ENCODE results near the gene GUCA2B. TPM values are rescaled to one million over a fixed set of nuclear protein-coding genes. Genes with fewer than 3 reads are reported as not detected.

Gene GUCA2B
- total RNA-seq, 1 experiment from 2014 or later, result 0.75 TPM

- no peak overlapping the region for H3K27ac Mint-ChIP-seq (ENCODE audit: unreplicated experiment)
- H3K4me3 Mint-ChIP-seq (ENCODE audit: unreplicated experiment), result no peak overlapping the region
- no peaks in the 10 kb centered on the region for H3K36me3 ChIP-seq (ENCODE audit: control insufficient read depth, insufficient read depth, low read length)
- POLR2A ChIA-PET, result no interaction called here
- CTCF ChIA-PET, result no interaction called here
- no peak overlapping the region for H3K4me3 ChIP-seq (ENCODE audit: low read depth, low read length)
- no peaks in the 10 kb centered on the region for H3K4me1 ChIP-seq
- peaks cover 9% of the 10 kb centered on the region for H3K27me3 Mint-ChIP-seq (ENCODE audit: insufficient read depth, unreplicated experiment)
- TF ChIP-seq CTCF (IDR thresholded peaks at IDR 0.05; ENCODE audit: insufficient read depth in 1 of 2, low read depth in 1 of 2, low read length in 1 of 2, severe bottlenecking in 1 of 2, unreplicated experiment in 1 of 2), result no peak
- DNase-seq, result no peak
- intact Hi-C loops (cut with micrococcal nuclease; ENCODE audit: unreplicated experiment), result no loop called here
- no peaks in the 10 kb centered on the region for H3K9me3 Mint-ChIP-seq (ENCODE audit: unreplicated experiment)
- no TSS peak for BruUV-seq (replicated peaks)
- H3K36me3 Mint-ChIP-seq (ENCODE audit: insufficient read depth, unreplicated experiment), result no peaks in the 10 kb centered on the region
- H3K9me3 ChIP-seq, result no peaks in the 10 kb centered on the region
- no peaks in the 10 kb centered on the region for H3K27me3 ChIP-seq (replicated peaks; ENCODE audit: control insufficient read depth, insufficient read depth, low read length)
- no peaks in the 10 kb centered on the region for H3K4me1 Mint-ChIP-seq (ENCODE audit: low read depth, unreplicated experiment)
Observed at GRCh38 chr1:42138586-42138985, 14.6 kb upstream of the GUCA2B start.

- no TSS peak for BruUV-seq (replicated peaks)
- no peaks in the 10 kb centered on the region for H3K4me1 Mint-ChIP-seq (ENCODE audit: low read depth, unreplicated experiment)
- H3K9me3 ChIP-seq, result no peaks in the 10 kb centered on the region
- no peak for DNase-seq
- no peaks in the 10 kb centered on the region for H3K9me3 Mint-ChIP-seq (ENCODE audit: unreplicated experiment)
- ChIA-PET CTCF (no interaction called here), POLR2A (no interaction called here)
- no peak overlapping the region for H3K4me3 ChIP-seq (ENCODE audit: low read depth, low read length)
- no peaks in the 10 kb centered on the region for H3K4me1 ChIP-seq
- H3K27ac Mint-ChIP-seq (ENCODE audit: unreplicated experiment), result no peak overlapping the region
- TF ChIP-seq CTCF (IDR thresholded peaks at IDR 0.05; ENCODE audit: insufficient read depth in 1 of 2, low read depth in 1 of 2, low read length in 1 of 2, severe bottlenecking in 1 of 2, unreplicated experiment in 1 of 2), result no peak
- H3K36me3 Mint-ChIP-seq (ENCODE audit: insufficient read depth, unreplicated experiment), result no peaks in the 10 kb centered on the region
- H3K36me3 ChIP-seq (ENCODE audit: control insufficient read depth, insufficient read depth, low read length), result no peaks in the 10 kb centered on the region
- peaks cover 9% of the 10 kb centered on the region for H3K27me3 Mint-ChIP-seq (ENCODE audit: insufficient read depth, unreplicated experiment)
- no peaks in the 10 kb centered on the region for H3K27me3 ChIP-seq (replicated peaks; ENCODE audit: control insufficient read depth, insufficient read depth, low read length)
- intact Hi-C loops (cut with micrococcal nuclease; ENCODE audit: unreplicated experiment), result no loop called here
- no peak overlapping the region for H3K4me3 Mint-ChIP-seq (ENCODE audit: unreplicated experiment)
Observed at GRCh38 chr1:42139444-42139843, 13.8 kb upstream of the GUCA2B start.

- DNase-seq, result no peak
- TF ChIP-seq CTCF (IDR thresholded peaks at IDR 0.05; ENCODE audit: insufficient read depth in 1 of 2, low read depth in 1 of 2, low read length in 1 of 2, severe bottlenecking in 1 of 2, unreplicated experiment in 1 of 2), result no peak
- no peaks in the 10 kb centered on the region for H3K4me1 ChIP-seq
- no peaks in the 10 kb centered on the region for H3K9me3 ChIP-seq
- H3K36me3 ChIP-seq (ENCODE audit: control insufficient read depth, insufficient read depth, low read length), result no peaks in the 10 kb centered on the region
- BruUV-seq (replicated peaks), result no TSS peak
- Mint-ChIP-seq H3K27me3 (ENCODE audit: insufficient read depth, unreplicated experiment) (peaks cover 9% of the 10 kb centered on the region), H3K27ac (ENCODE audit: unreplicated experiment) (no peak overlapping the region), H3K4me3 (ENCODE audit: unreplicated experiment) (no peak overlapping the region), H3K9me3 (ENCODE audit: unreplicated experiment) (no peaks in the 10 kb centered on the region), H3K4me1 (ENCODE audit: low read depth, unreplicated experiment) (no peaks in the 10 kb centered on the region), H3K36me3 (ENCODE audit: insufficient read depth, unreplicated experiment) (no peaks in the 10 kb centered on the region)
- no peak overlapping the region for H3K4me3 ChIP-seq (ENCODE audit: low read depth, low read length)
- CTCF ChIA-PET, result no interaction called here
- H3K27me3 ChIP-seq (replicated peaks; ENCODE audit: control insufficient read depth, insufficient read depth, low read length), result no peaks in the 10 kb centered on the region
- POLR2A ChIA-PET, result no interaction called here
- intact Hi-C loops (cut with micrococcal nuclease; ENCODE audit: unreplicated experiment), result no loop called here
Observed at GRCh38 chr1:42140191-42140590, 13.0 kb upstream of the GUCA2B start.

All from Caco-2 (cell line).